Calu3 (cell line): ENCODE results near the gene USP43. TPM values are rescaled to one million over a fixed set of nuclear protein-coding genes. Genes with fewer than 3 reads are reported as not detected.
A peak's percentile ranks its signal among the peaks of the same experiment; 100 is the strongest.
"Not testable (repeated sequence)": the region's sequence is repeated elsewhere in the genome, so short reads cannot be mapped to it uniquely, and the experiment has no call there.

Source experiments
- BruUV-seq: library from RNA; stranded (reverse); fragments of 400-500 nt; replicated peaks from 2 replicates; lab custom pipeline; 2021; lab: Mats Ljungman, UMichigan
- CTCF ChIA-PET: fragments of 300-600 bp; sonication (Branson Sonifier 250); formaldehyde crosslinking; loops from one replicate; lab custom pipeline; 2022; ENCODE audit warnings: antibody characterized with exemption; lab: Charles Lee
- DNase-seq: peaks from one replicate; pipeline ENCODE4 v3.0.0; 2022
- H3K27ac Mint-ChIP-seq: one replicate; pipeline ENCODE4 v1.8.0; 2022; ENCODE audit warnings: mixed read lengths; ENCODE audit not compliant: unreplicated experiment
- H3K27me3 Mint-ChIP-seq: one replicate; pipeline ENCODE4 v1.8.0; 2022; ENCODE audit warnings: mixed read lengths; ENCODE audit not compliant: unreplicated experiment
- H3K36me3 Mint-ChIP-seq: one replicate; pipeline ENCODE4 v1.8.0; 2022; ENCODE audit warnings: mild to moderate bottlenecking, moderate library complexity, mixed read lengths; ENCODE audit not compliant: insufficient read depth, unreplicated experiment
- H3K4me1 Mint-ChIP-seq: one replicate; pipeline ENCODE4 v1.8.0; 2022; ENCODE audit warnings: mild to moderate bottlenecking, low read depth, mixed read lengths; ENCODE audit not compliant: unreplicated experiment
- H3K4me3 Mint-ChIP-seq: one replicate; pipeline ENCODE4 v1.8.0; 2022; ENCODE audit warnings: mild to moderate bottlenecking, low read depth, moderate library complexity, mixed read lengths; ENCODE audit not compliant: unreplicated experiment
- H3K9me3 Mint-ChIP-seq: one replicate; pipeline ENCODE4 v1.8.0; 2022; ENCODE audit warnings: low read depth, mixed read lengths; ENCODE audit not compliant: unreplicated experiment
- CTCF ChIP-seq: fragments of 200-600 bp; IDR thresholded peaks from one replicate; pipeline ENCODE4 v1.8.0; 2022; ENCODE audit warnings: antibody characterized with exemption; ENCODE audit not compliant: unreplicated experiment
- intact Hi-C: fragments of 100-400 bp; cut with micrococcal nuclease; formaldehyde crosslinking; loops from one replicate; pipeline ENCODE4 v1.10.0; 2022; ENCODE audit not compliant: unreplicated experiment
- total RNA-seq: library from RNA; stranded (reverse); gene quantifications from 2 replicates; pipeline ENCODE4 v1.2.3, GENCODE V29; 2022

Gene USP43
- total RNA-seq, 1 experiment from 2014 or later = 6.7 TPM

- no TSS peak for BruUV-seq
These were observed 3.3 kb downstream of the USP43 start for GRCh38 chr17:9648521-9649110.

DNA sequence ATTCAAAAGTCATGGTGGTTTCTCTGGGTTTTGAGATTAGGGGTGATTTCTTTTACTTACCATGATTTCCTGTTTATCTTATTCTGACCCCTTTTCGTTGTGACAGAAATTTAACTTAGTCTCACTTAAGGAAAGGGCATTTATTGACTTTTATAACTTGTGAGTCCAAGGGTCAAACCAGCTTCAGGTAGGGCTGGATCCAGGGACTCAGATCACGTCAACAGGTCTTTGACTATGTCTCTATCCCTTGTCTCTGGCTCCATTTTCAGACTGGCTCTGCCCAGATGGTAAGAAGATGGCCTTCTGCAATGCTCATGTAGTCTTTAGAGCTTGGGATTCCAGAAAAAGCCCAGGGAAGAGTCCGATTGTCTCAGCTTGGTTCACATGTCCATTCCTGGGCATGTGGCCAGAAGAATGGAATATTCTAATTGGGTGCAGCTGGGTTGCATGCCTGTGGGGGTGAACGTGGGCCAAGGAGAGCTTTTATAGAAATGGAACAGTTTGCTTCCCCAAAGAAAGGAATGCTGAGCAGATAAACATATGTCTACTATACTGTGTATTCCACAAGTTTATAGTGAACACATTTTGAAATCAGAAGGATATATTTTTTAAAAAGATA, 13.4 kb downstream of the USP43 start:
- no peak for DNase-seq
- TF ChIP-seq CTCF = no peak
- CTCF ChIA-PET = no interaction called here
- Mint-ChIP-seq H3K27me3 (no peaks in the 10 kb centered on the region), H3K4me1 (no peaks in the 10 kb centered on the region), H3K36me3 (no peaks in the 10 kb centered on the region), H3K27ac (no peak overlapping the region), H3K9me3 (no peaks in the 10 kb centered on the region), H3K4me3 (no peak overlapping the region)
- no TSS peak for BruUV-seq
- intact Hi-C loops = no loop called here

More at GRCh38 chr17:9648521-9649110, 3.3 kb downstream of the USP43 start:
- no peak for DNase-seq
- no peak for TF ChIP-seq CTCF
- intact Hi-C loops = loop anchor here (5.0 kb wide), 1 partner anchor 71 kb away; the partner anchor contains the start of genes CFAP52 and STX8
- peaks cover 11% of the 10 kb centered on the region for H3K4me1 Mint-ChIP-seq
- H3K9me3 Mint-ChIP-seq = no peaks in the 10 kb centered on the region
- H3K27me3 Mint-ChIP-seq = no peaks in the 10 kb centered on the region
- peaks cover 22% of the 10 kb centered on the region for H3K36me3 Mint-ChIP-seq
- H3K27ac Mint-ChIP-seq = peak overlapping the region; percentile 40
- CTCF ChIA-PET = interaction anchor here (0.7 kb wide), 1 partner anchor 35 kb away, joined by 3 read pairs; no protein-coding TSS in a partner anchor
- H3K4me3 Mint-ChIP-seq = peak overlapping the region; percentile 18

DNA sequence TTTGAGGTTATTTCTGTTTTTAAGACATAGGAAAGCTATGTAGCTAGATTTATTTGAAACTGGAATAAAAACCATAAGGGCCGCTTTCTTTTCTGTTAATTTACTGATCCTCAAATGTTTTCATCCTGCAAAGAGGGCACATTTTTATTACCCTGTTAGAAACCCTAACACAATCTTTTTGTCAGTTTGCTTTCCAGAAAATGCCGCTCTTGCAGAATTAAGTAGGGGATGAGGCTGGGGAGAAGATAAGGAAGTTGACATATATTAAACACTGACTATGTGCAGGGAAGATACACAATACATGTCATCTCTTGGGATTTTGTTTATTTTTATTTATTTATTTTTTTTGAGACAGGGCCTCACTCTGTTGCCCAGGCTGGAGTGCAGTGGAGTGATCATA, 15.7 kb downstream of the USP43 start:
- Mint-ChIP-seq H3K36me3 (peaks cover 5% of the 10 kb centered on the region), H3K9me3 (peaks cover 2% of the 10 kb centered on the region), H3K4me1 (no peaks in the 10 kb centered on the region), H3K4me3 (no peak overlapping the region), H3K27ac (no peak overlapping the region), H3K27me3 (no peaks in the 10 kb centered on the region)
- intact Hi-C loops = no loop called here
- CTCF ChIA-PET = no interaction called here
- DNase-seq = no peak
- no TSS peak for BruUV-seq
- no peak for TF ChIP-seq CTCF

DNA sequence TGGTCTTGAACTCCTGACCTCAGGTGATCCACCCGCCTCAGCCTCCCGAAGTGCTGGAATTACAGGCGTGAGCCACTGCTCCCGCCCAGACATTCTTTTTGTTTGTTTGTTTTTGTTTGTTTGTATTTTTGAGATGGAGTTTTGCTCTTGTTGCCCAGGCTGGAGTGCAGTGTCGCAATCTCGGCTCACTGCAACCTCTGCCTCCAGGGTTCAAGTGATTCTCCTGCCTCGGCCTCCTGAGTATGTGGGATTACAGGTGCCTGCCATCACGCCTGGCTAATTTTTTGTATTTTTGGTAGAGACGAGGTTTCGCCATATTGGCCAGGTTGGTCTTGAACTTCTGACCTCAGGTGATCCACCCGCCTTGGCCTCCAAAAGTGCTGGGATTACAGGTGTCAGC, 18.2 kb downstream of the USP43 start:
- H3K36me3 Mint-ChIP-seq, H3K9me3 Mint-ChIP-seq, H3K27me3 Mint-ChIP-seq, BruUV-seq, CTCF ChIA-PET, H3K4me3 Mint-ChIP-seq, H3K27ac Mint-ChIP-seq, intact Hi-C loops, H3K4me1 Mint-ChIP-seq, DNase-seq: not testable (repeated sequence)
